Articular chondrocyte of knee joint (primary cell): Measurements from ENCODE around the gene MAD2L1. TPM values are rescaled to one million over a fixed set of nuclear protein-coding genes. Genes with fewer than 3 reads are reported as not detected.

ENCODE experiments used
- total RNA-seq: library from RNA; depleted of rRNA; stranded (reverse); fragments of >200 nt; gene quantifications from 2 replicates; pipeline ENCODE4 v1.2.3, GENCODE V29; 2012

MAD2L1 gene
- 10.1 and 12.4 TPM in 2 replicates for total RNA-seq

DNA sequence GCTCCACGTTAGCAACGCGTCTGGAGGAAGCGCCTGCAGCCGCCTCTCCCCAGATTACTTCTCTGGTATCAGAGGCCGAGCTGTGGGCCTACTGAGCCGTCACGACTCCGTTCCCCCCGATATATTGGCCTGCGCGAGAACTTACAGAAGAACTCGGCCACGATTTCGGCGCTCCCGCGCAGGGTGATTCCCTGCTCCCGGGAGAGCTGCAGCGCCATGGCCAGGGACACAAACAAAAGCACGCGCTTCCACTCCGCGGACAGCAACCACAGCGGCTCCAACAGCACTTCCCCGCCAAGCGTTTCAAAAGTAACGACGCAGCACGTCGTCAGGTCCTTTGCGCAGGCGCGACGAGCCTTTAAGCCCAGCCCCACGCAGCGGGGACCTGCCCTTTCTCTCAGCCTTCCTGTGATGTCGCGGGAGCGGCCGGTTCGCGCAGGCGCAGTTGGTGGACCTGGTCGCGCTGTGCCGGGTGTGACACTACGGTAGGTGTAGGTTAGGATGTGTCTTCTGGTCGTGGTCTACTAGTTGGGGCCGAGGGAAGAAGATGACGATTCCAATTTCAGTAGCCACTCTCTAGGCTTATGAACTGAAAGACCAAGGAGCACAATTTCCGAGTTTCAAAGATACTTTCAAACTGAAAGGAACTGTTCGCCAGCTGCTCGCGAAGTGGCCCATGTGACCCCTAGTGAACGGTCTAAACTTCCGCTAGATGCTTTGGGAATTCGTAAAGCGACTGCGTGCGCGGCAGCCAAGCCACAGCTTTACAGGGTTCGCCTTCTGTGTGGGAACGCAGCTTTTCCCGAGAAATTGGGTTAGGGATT is at the start of gene MAD2L1:
Gene MAD2L1, minus strand, starts transcription at position 332 of the 824 bp plus-strand sequence. Its CDS starts 114 bp downstream, at position 218.

